GM18870 (cell line): ENCODE measurements around the gene STK31.
A peak's percentile ranks its signal among the peaks of the same experiment; 100 is the strongest.
"Not testable (repeated sequence)": the region's sequence is repeated elsewhere in the genome, so short reads cannot be mapped to it uniquely, and the experiment has no call there.

Experiments used
- ATAC-seq: cut with Tn5 transposase; IDR thresholded peaks from one replicate; pipeline ENCODE4 v1.9.1; 2021; ENCODE audit warnings: moderate library complexity; ENCODE audit not compliant: unreplicated experiment

Gene STK31

GRCh38 chr7:23710000-23710399 is at the start of gene STK31:
Gene STK31, plus strand, starts transcription at chr7:23710219. Its CDS starts 67 bp downstream, at chr7:23710286.
- ATAC-seq, result no peak

- no peak for ATAC-seq
Observed at GRCh38 chr7:23661385-23661784, 48.6 kb upstream of the STK31 start.

- ATAC-seq, result no peak
Observed at GRCh38 chr7:23662124-23662983, 47.7 kb upstream of the STK31 start.

GRCh38 chr7:23662984-23663313 is 47.1 kb upstream of the STK31 start:
- no peak for ATAC-seq

- no peak for ATAC-seq
Observed at GRCh38 chr7:23664122-23664521, 45.9 kb upstream of the STK31 start.

GRCh38 chr7:23672033-23672432 is 38.0 kb upstream of the STK31 start:
- no peak for ATAC-seq

- ATAC-seq, result peak; percentile 60
Observed at GRCh38 chr7:23679898-23680413, 30.1 kb upstream of the STK31 start, which contains the start of gene FAM221A. Gene FAM221A, plus strand, starts transcription at chr7:23680199. Its CDS starts 20 bp downstream, at chr7:23680219.

- peak; percentile 38 for ATAC-seq
Observed at GRCh38 chr7:23680414-23681405, 29.3 kb upstream of the STK31 start.

- not testable (repeated sequence) for ATAC-seq
Observed at GRCh38 chr7:23684041-23684440, 26.0 kb upstream of the STK31 start.

GRCh38 chr7:23685731-23686130 is 24.3 kb upstream of the STK31 start:
- no peak for ATAC-seq

- no peak for ATAC-seq
Observed at GRCh38 chr7:23687011-23687410, 23.0 kb upstream of the STK31 start.

GRCh38 chr7:23689165-23689564 is 20.9 kb upstream of the STK31 start:
- no peak for ATAC-seq

- no peak for ATAC-seq
Observed at GRCh38 chr7:23691320-23691719, 18.7 kb upstream of the STK31 start.

- no peak for ATAC-seq
Observed at GRCh38 chr7:23693224-23693623, 16.8 kb upstream of the STK31 start.

- peak; percentile 58 for ATAC-seq
Observed at GRCh38 chr7:23696916-23697441, 13.0 kb upstream of the STK31 start.

GRCh38 chr7:23698822-23699221 is 11.2 kb upstream of the STK31 start:
- ATAC-seq, result no peak

GRCh38 chr7:23700046-23700445 is 10.0 kb upstream of the STK31 start:
- ATAC-seq, result no peak

- ATAC-seq, result no peak
Observed at GRCh38 chr7:23709081-23709750, 803 bp upstream of the STK31 start.

- no peak for ATAC-seq
Observed at GRCh38 chr7:23712368-23713284, 2.6 kb downstream of the STK31 start.
